H9 (cell line): ENCODE results near the gene RNU6-9. TPM values are rescaled to one million over a fixed set of nuclear protein-coding genes. Genes with fewer than 3 reads are reported as not detected.
A peak's percentile ranks its signal among the peaks of the same experiment; 100 is the strongest.

Source experiments
- DNase-seq: peaks from one replicate; pipeline ENCODE4 v3.0.0-alpha.2; 2017
- H2AFZ ChIP-seq: one replicate; pipeline ENCODE4 v1.6.1; 2013; ENCODE audit warnings: mild to moderate bottlenecking, low read length, control low read depth, moderate library complexity
- H2AK5ac ChIP-seq: 2 replicates; pipeline ENCODE4 v1.6.1; 2013; ENCODE audit warnings: low read length, control low read depth, mixed read lengths; ENCODE audit not compliant: insufficient read length
- H2BK120ac ChIP-seq: one replicate; pipeline ENCODE4 v1.6.1; 2013; ENCODE audit warnings: low read depth, mild to moderate bottlenecking, low read length, control low read depth, inconsistent platforms; ENCODE audit not compliant: poor library complexity, severe bottlenecking
- H2BK12ac ChIP-seq: 2 replicates; pipeline ENCODE4 v1.6.1; 2013; ENCODE audit warnings: low read length, control low read depth, mixed read lengths, low read depth; ENCODE audit not compliant: insufficient read length
- H2BK15ac ChIP-seq: 2 replicates; pipeline ENCODE4 v1.6.1; 2013; ENCODE audit warnings: low read depth, low read length, control low read depth
- H2BK20ac ChIP-seq: one replicate; pipeline ENCODE4 v1.6.1; 2013; ENCODE audit warnings: low read depth, mild to moderate bottlenecking, low read length, control low read depth, inconsistent platforms; ENCODE audit not compliant: poor library complexity, severe bottlenecking
- H2BK5ac ChIP-seq: 2 replicates; pipeline ENCODE4 v1.6.1; 2013; ENCODE audit warnings: low read length, control low read depth, mixed read lengths; ENCODE audit not compliant: insufficient read length
- H3K14ac ChIP-seq: 2 replicates; pipeline ENCODE4 v1.6.1; 2013; ENCODE audit warnings: low read length, control low read depth; ENCODE audit not compliant: insufficient read depth
- H3K18ac ChIP-seq: 2 replicates; pipeline ENCODE4 v1.6.1; 2013; ENCODE audit warnings: low read depth, mild to moderate bottlenecking, mixed read lengths, low read length, control low read depth; ENCODE audit not compliant: insufficient read length
- H3K23ac ChIP-seq: 2 replicates; pipeline ENCODE4 v1.6.1; 2013; ENCODE audit warnings: low read length, control low read depth, mixed read lengths, low read depth; ENCODE audit not compliant: insufficient read length
- H3K23me2 ChIP-seq: 2 replicates; pipeline ENCODE4 v1.6.1; 2013; ENCODE audit warnings: low read depth, mild to moderate bottlenecking, mixed read lengths, low read length, control low read depth; ENCODE audit not compliant: insufficient read length, poor library complexity, severe bottlenecking
- H3K27ac ChIP-seq: 2 replicates; pipeline ENCODE4 v1.5.1; 2013; ENCODE audit warnings: low read length, control low read depth, mixed read lengths, low read depth; ENCODE audit not compliant: insufficient read length
- H3K27me3 ChIP-seq: 2 replicates; pipeline ENCODE4 v1.6.1; 2013; ENCODE audit warnings: low read length, control low read depth, inconsistent platforms; ENCODE audit not compliant: insufficient read depth
- H3K4ac ChIP-seq: 2 replicates; pipeline ENCODE4 v1.6.1; 2013; ENCODE audit warnings: low read depth, mild to moderate bottlenecking, control low read depth, inconsistent platforms, low read length, moderate library complexity
- H3K4me1 ChIP-seq: 2 replicates; pipeline ENCODE4 v1.6.1; 2013; ENCODE audit warnings: low read length, control low read depth, inconsistent platforms; ENCODE audit not compliant: insufficient read depth
- H3K4me2 ChIP-seq: 2 replicates; pipeline ENCODE4 v1.6.1; 2013; ENCODE audit warnings: low read length, control low read depth, mixed read lengths; ENCODE audit not compliant: insufficient read length, insufficient read depth
- H3K56ac ChIP-seq: 2 replicates; pipeline ENCODE4 v1.6.1; 2013; ENCODE audit warnings: low read depth, mild to moderate bottlenecking, mixed read lengths, low read length, control low read depth; ENCODE audit not compliant: insufficient read length
- H3K79me1 ChIP-seq: 2 replicates; pipeline ENCODE4 v1.6.1; 2013; ENCODE audit warnings: low read depth, mild to moderate bottlenecking, moderate library complexity, low read length, control low read depth, inconsistent platforms; ENCODE audit not compliant: insufficient read depth, poor library complexity, severe bottlenecking
- H3K79me2 ChIP-seq: 2 replicates; pipeline ENCODE4 v1.6.1; 2013; ENCODE audit warnings: low read length, control low read depth, inconsistent platforms; ENCODE audit not compliant: insufficient read depth
- H3K9ac ChIP-seq: 2 replicates; pipeline ENCODE4 v1.6.1; 2013; ENCODE audit warnings: low read length, control low read depth, mixed read lengths; ENCODE audit not compliant: insufficient read length; ENCODE audit errors: extremely low read depth
- H3K9me3 ChIP-seq: one replicate; pipeline ENCODE4 v1.6.1; 2013; ENCODE audit warnings: low read depth, low read length, inconsistent platforms; ENCODE audit not compliant: control insufficient read depth
- H3T11ph ChIP-seq: one replicate; pipeline ENCODE4 v1.6.1; 2013; ENCODE audit warnings: mild to moderate bottlenecking, low read length, control low read depth, inconsistent platforms
- H4K20me1 ChIP-seq: one replicate; pipeline ENCODE4 v1.6.1; 2013; ENCODE audit not compliant: control insufficient read depth, insufficient read length, insufficient read depth
- H4K5ac ChIP-seq: 2 replicates; pipeline ENCODE4 v1.6.1; 2013; ENCODE audit warnings: low read depth, mild to moderate bottlenecking, mixed read lengths, low read length, control low read depth; ENCODE audit not compliant: insufficient read length
- H4K8ac ChIP-seq: replicated peaks from 2 replicates; pipeline ENCODE4 v1.6.1; 2013; ENCODE audit warnings: low read length, control low read depth, mixed read lengths, low read depth; ENCODE audit not compliant: insufficient read length
- H4K91ac ChIP-seq: 2 replicates; pipeline ENCODE4 v1.6.1; 2013; ENCODE audit warnings: low read depth, mild to moderate bottlenecking, moderate library complexity, mixed read lengths, low read length, control low read depth; ENCODE audit not compliant: insufficient read length
- H3K27ac Mint-ChIP-seq, 3 experiments: 2 replicates in 2 of 3; 3 replicates in 1 of 3; pipeline ENCODE4 v1.8.0; 2020 to 2021; ENCODE audit warnings: mixed read lengths in 3 of 3, mild to moderate bottlenecking in 1 of 3, moderate library complexity in 1 of 3
- H3K27me3 Mint-ChIP-seq: 2 replicates; pipeline ENCODE4 v1.8.0; 2021; ENCODE audit warnings: low read depth, mild to moderate bottlenecking, moderate library complexity, mixed read lengths
- H3K36me3 Mint-ChIP-seq, 3 experiments: 2 replicates in 2 of 3; 3 replicates in 1 of 3; pipeline ENCODE4 v1.8.0; 2020 to 2021; ENCODE audit warnings: low read depth in 3 of 3, mixed read lengths in 3 of 3; ENCODE audit not compliant: insufficient read depth in 1 of 3
- H3K4me1 Mint-ChIP-seq, 2 experiments: 2 replicates each; pipeline ENCODE4 v1.8.0; 2020; ENCODE audit warnings: mixed read lengths in 2 of 2
- H3K4me3 Mint-ChIP-seq, 2 experiments: 2 replicates in 1 of 2; 3 replicates in 1 of 2; pipeline ENCODE4 v1.8.0; 2020 to 2021; ENCODE audit warnings: mild to moderate bottlenecking in 2 of 2, mixed read lengths in 2 of 2, moderate library complexity in 1 of 2
- H3K9me3 Mint-ChIP-seq, 2 experiments: 2 replicates in 1 of 2; 3 replicates in 1 of 2; pipeline ENCODE4 v1.8.0; 2020; ENCODE audit warnings: mild to moderate bottlenecking in 2 of 2, mixed read lengths in 2 of 2, moderate library complexity in 1 of 2
- CTCF ChIP-seq: fragments of 200-600 bp; sonication (generic); conservative IDR thresholded peaks from 3 replicates; pipeline ENCODE4 v1.8.0; 2021; ENCODE audit warnings: antibody characterized with exemption, mild to moderate bottlenecking
- WGBS: extraction: QIAGEN DNeasy Blood & Tissue Kit; methylation state at CpG from one replicate; pipeline ENCODE4 v1.1.7; 2013; ENCODE audit warnings: missing lambda C conversion rate, low lambda C conversion rate, mixed read lengths; ENCODE audit not compliant: insufficient read length; ENCODE audit errors: extremely low coverage; 5-methylcytosine and 5-hydroxymethylcytosine counted together
- total RNA-seq: library from RNA; stranded (reverse); gene quantifications from 2 replicates; pipeline ENCODE4 v1.2.1, GENCODE V29; 2021

RNU6-9 gene
- total RNA-seq, 1 experiment from 2014 or later = not detected

GRCh38 chr19:931860-932647, 38.8 kb downstream of the RNU6-9 start:
- H3K79me1 ChIP-seq = peaks cover 2% of the 10 kb centered on the region
- no peak overlapping the region for H2BK20ac ChIP-seq
- H4K8ac ChIP-seq = no peak overlapping the region
- peaks cover 3% of the 10 kb centered on the region; the same call in 1 of the 2 replicates for H3K79me2 ChIP-seq
- H3K23me2 ChIP-seq = no peaks in the 10 kb centered on the region
- no peak overlapping the region for H3K4me2 ChIP-seq
- H3K18ac ChIP-seq = no peak overlapping the region
- H3K36me3 Mint-ChIP-seq = peaks cover 7 to 49% (median 33%) of the 10 kb centered on the region in 3 experiments
- no peaks in the 10 kb centered on the region for H3K27me3 ChIP-seq
- no peak overlapping the region for H3K14ac ChIP-seq
- no peaks in the 10 kb centered on the region for H3K9me3 ChIP-seq
- H3K27ac Mint-ChIP-seq = peak overlapping the region in 1 of 3 experiments; percentile 75; a peak in 2 of 7 replicates
- H3T11ph ChIP-seq = no peak overlapping the region
- H3K4me1 ChIP-seq = no peaks in the 10 kb centered on the region
- H2AK5ac ChIP-seq = no peak overlapping the region
- H2AFZ ChIP-seq = no peak overlapping the region
- WGBS = no CpG with 5 or more reads among the region's 32 CpGs
- H2BK15ac ChIP-seq = no peak overlapping the region
- H4K5ac ChIP-seq = no peak overlapping the region
- H2BK5ac ChIP-seq = no peak overlapping the region
- H2BK120ac ChIP-seq = no peak overlapping the region
- H4K20me1 ChIP-seq = no peaks in the 10 kb centered on the region
- H2BK12ac ChIP-seq = no peak overlapping the region
- H3K23ac ChIP-seq = no peak overlapping the region
- H3K27ac ChIP-seq = no peak overlapping the region
- peaks cover 8 to 18% of the 10 kb centered on the region in 2 experiments; a peak in 3 of 4 replicates for H3K4me1 Mint-ChIP-seq
- H3K56ac ChIP-seq = no peak overlapping the region
- no peak overlapping the region for H3K4me3 Mint-ChIP-seq
- no peak overlapping the region for H3K4ac ChIP-seq
- no peak for TF ChIP-seq CTCF
- no peaks in the 10 kb centered on the region for H3K27me3 Mint-ChIP-seq
- H3K9ac ChIP-seq = no peak overlapping the region
- DNase-seq = no peak
- H4K91ac ChIP-seq = no peak overlapping the region
- H3K9me3 Mint-ChIP-seq = no peaks in the 10 kb centered on the region
